ENCODE measurements around the gene CADM2.
A peak's percentile ranks its signal among the peaks of the same experiment; 100 is the strongest.
"Not testable (repeated sequence)": the region's sequence is repeated elsewhere in the genome, so short reads cannot be mapped to it uniquely, and the experiment has no call there.

CADM2 gene

DNA sequence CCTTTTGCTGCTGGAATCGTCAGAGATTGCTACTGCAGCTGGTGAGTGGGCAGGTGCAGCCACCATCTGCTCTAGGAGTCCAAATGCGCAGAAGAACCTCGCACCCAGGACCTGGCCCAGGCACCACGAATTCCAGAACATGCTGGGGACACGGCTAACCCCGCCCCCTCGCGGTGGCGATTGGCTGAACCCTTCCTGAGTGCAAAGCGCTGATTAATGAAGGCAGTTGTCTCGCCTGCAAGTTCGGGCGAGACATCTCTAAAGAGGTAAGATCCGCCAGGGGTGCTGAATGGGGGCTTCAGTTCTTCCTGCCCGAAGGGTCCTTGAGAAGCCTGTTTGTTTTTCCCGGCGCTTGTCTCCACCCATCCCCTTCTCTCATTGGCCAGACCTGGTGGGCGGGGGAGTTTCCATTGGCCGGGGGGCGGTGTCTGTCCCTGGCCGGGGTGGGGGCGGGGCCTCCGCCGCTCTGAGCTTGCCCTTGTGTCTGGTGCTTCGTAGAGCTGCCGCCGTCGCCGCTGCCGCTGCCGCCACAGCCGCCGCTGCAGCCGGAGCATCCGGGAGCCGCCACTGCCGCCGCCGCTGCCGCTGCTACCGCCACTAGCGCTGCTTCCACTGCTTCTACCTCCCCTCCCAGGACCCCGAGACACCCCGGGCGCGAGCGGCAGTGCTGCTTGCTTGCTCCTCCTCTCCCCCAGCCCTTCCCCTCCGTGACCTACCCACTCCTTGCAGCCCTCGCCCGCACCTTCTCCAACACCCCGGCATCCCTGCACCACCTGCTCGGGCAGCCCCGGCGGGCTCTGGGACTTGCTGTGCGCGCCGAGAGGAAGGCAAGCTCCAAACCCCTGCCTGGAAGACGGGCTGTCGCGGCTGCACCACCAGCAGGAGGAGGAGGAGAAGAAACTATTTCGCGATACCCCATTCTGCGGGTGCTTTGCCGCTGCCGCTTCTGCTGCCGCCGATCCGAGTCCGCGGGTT is at the start of gene CADM2:
Gene CADM2, plus strand, starts transcription at position 495 of the 975 bp plus-strand sequence.
- DNase-seq = peak; percentile 55

DNA sequence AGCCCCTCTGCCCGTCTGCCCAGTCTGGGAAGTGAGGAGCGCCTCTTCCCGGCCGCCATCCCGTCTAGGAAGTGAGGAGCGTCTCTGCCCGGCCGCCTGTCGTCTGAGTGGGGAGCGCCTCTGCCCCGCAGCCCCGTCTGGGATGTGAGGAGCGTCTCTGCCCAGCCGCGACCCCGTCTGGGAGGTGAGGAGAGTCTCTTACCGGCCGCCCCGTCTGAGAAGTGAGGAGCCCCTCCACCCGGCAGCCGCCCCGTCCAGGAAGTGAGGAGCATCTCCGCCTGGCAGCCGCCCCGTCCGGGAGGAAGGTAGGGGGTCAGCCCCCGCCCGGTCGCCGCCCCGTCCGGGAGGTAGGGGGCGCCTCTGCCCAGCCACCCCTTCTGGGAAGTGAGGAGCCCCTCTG is 40.2 kb upstream of the CADM2 start:
- not testable (repeated sequence) for DNase-seq

DNA sequence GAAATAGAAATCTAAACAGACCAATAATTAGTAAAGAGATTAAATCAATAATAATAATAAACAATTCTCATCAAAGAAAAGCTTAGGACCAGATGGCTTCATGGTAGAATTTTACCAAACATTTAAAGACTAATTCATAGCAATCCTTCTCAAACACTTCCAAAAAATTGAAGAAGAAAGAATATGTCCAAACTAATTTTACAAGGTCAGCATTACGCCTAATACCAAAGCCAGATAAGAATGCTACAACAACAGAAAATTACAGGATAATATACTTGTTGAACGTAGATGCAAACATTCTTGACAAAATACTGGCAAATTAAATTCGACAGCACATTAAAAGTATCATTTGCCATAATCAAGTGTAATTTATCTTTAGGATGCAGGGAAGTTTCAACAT is 36.1 kb upstream of the CADM2 start:
- no peak for DNase-seq

DNA sequence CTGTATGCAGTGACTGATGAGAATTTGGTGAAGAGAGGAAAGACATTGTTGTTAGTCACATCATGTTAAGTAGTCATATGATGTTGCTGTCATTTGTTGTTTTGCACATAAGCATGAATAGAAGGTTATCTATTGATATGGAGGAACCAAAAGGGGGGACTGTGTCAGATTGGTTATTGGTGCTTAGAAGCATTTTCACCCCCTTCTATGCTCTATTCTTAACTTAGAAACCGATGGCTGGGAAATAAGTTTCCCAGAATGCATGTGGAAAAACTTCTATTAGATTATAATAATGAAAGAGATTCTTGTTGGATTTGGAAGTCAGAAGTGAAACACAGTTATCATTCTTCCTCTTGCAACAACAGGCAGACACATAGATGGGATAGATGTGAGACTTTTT is 33.2 kb upstream of the CADM2 start:
- DNase-seq = no peak

DNA sequence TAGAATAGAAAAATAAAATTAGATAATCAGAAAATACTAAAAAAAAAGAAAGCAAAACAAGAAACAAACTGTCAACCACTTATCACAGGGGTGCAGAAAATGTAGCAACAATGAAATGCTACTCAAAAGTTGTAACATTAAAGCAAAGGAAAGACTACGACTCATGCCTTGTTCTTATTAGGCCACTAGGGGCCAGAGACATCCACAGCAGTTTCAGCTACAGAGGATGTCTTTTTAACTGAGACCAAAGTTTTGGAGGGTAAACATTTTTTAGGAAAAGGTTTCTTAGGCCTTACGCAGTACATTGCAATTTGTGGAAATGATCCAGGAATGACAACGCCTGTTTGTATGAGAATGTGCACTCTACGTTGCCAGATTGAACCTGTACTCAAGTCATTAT is 15.4 kb upstream of the CADM2 start:
- no peak for DNase-seq

DNA sequence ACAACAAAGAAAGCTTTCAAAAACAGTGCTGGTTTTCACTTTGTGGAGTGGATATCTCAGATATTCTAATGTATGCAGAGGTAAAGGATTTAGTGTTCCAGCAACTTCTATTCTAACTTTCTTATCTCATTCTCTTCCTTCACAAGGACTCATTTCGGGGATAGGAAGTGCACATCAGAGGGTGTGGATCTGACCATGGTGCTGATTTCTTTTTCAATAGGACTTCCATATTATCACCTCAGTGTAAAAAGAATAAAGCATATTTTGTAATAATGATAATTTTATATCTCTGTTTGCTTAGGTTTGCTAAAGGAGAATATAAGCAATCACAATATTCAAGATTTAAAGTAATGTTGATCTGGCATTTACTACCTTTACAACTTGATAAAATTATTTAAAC is 12.5 kb upstream of the CADM2 start:
- no peak for DNase-seq

DNA sequence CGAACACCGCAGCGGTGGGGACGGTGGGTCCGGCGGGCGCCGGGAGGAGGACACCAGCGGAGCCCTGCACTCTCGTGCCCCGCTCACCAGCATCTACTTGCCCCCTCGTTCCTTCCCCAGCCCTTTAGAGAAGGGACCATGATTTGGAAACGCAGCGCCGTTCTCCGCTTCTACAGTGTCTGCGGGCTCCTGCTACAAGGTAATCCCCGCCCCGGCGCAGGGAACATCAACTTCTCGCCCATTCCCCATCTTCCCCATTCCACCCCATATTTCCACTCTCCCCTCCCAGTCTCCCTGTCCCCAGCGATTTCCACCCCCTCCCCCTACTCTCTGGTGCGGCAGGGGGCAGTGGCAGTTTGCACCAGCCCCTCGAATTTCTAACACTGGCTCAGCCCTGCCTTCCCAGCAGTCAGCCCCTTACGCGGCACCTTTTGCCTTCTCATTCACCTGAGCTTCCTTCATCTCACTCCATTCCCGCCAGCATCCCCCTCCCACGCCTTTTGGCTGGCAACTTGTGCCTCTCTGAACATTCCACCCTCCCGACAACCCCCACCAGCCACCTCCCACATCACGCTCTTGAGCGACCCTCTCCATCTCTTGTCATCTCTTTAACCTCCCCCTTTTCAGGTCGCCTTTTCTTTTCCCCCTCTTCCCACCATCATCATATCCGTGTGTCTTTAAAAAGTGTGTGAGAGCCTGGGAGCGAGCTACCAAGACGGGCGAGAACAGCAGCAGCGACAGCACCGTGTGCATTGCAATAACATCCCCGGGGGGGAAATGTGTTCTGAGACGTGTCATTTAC is 882 bp downstream of the CADM2 start:
- DNase-seq = no peak

DNA sequence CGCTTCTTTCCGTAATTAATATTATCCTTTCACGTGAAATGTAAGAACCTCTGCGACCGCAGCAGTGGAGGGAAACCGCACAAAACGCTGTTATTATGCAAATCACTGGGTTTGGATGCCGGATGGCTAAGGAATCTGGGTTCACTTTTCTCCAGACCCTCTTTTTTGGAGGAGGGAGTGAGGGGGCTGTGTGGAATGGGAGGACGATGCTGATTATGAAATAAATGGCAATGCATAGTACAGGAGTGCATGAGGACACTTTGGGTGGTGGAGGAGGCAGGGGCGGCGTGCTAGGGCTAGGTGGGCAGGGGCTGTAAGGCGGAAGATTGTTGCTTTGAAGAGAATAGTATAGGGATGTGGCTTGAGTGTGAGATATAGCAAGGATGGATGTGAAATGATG is 1.8 kb downstream of the CADM2 start:
- no peak for DNase-seq

DNA sequence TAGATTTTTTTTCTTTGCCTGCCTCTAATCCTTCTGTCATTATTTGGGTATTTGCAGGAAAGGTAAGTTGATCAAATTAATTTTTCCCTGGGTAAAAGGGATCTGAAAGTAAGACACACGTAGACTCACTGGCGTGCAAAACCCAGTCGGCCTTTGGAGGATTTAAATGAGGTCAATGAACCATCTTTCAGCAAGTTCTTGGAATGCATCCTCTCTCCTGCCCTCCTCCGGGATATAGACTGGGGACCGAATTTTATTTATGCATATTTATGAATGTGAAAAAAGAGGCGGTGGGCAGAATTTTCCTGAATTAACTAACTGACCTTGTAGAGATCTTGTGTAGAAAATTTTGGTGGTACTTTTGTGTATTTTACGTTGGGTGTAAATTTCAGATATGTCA is 2.2 kb downstream of the CADM2 start:
- no peak for DNase-seq

DNA sequence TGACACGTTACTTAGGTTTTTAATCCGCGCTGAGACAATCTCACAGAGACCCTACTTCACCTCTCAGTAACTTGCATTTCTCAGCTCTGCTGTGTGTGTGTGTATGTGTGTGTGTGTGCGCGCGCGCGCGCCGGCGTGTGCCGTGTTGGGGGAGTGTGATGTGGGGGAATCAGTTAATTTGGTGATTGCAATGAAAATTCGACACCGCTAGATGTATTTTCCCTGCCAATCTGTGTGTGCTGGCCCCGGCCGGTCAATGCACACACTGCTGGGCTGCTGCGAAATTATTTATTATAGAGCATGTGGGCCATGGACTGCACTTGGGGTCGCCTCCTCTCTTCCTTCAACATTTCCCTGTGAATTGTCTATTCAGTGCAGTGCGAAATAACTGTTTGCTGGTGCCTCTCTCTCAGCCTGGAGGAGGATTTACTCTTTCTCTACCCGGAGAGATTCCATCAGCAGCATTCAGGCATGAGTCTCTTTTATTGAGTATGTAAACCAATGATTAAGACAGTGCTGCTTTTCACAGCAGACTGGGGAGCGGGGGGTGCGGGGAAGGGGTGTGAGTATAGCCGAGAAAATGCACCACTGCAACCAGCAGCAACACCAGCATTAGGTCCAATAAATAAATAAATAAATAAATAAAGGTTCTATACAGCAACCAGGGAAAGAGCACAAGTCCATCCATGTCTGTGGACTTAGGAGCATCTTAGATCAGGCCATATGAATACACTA is 2.9 kb downstream of the CADM2 start:
- no peak for DNase-seq

DNA sequence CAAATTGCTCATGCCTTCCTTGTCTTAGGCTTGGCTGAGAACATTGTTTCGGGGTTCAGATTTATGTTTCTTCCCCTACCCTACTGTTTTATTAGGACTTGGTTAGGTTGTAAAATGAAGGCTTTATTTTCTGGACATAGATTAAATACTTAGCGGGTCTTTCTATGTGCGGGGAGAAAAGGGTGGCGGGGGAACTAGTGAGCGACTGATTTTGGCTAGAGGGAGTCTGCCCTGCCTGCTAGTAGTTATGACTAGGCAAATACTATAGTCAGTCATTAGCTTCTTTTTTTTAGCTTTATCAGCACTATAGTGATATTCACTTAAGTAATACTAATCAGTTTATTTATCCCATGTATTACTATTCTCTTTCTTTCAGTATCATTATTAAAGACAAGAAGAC is 3.6 kb downstream of the CADM2 start:
- no peak for DNase-seq

DNA sequence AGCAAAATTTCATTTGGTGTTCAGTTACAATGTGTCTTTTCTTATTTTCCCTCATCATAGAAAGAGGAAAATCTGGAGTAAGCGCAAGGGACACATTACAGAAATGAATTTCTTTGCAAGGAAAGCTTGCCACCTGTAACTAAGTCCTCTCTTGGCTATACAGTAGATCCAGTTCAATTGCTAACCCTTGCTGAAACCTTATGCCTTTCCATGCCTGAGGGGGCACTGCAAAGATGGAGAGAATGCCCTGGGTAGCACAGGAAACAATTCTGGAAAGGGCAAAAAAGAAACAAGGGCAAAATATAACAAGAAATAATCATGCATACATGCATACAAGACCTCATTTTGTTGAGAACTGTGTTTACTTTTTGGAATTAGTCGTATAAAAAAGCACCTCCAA is 4.3 kb downstream of the CADM2 start:
- no peak for DNase-seq

DNA sequence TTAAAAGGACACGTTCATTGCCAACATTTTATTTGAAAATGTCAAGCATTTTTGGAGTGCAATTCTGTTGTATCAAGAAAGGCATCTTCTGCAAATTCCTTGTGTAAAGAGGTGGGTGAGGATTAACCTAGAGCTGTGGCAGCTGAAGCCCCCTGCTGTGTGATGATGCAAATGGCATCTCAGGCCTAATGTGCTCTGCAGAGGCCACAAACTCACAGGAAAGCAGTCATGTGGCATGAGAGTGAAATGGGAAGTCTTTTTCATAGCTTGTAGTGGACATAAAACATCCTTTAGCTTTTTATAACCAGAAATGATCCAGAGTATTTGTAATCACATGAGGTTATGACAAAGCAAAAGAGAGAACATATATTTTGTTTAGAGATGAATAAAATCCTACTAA is 6.4 kb downstream of the CADM2 start:
- no peak for DNase-seq

DNA sequence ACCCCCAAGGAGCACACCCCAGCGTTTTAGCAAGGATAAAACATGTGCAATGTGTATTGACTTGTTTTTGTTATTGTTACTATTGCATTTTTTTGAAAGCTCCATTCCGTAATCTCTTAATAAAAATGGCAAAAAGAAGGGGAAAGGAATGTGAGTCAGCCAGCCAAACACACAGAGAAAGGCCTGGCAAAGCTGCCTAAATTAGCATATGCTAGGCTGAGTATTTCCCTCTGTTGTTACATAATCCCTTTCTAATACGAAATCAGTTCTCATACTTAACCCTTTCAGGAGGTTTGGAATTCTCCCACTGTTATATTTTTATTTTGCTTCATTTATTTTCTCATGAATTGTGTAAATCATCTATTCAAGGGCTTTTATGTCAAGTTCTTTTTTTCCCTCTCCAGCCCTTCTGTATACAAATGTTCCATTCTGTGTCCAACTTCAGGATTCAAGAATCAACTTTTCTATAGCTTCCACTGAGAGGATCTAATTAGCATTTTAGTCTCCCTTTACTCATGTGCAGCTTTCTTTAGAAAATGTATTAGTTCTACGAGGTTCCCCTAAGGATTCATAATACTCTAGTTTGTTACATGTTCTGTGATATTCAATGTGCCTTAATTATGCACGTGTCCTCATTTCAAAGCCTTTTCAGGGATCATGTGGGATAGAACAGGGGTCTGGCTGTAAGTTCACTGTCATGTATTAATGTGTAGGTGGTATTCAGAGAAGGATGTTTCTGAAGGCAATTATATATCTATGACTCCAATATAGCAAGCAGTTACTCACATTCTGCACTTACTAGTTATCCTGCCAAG is 9.2 kb downstream of the CADM2 start:
- no peak for DNase-seq

DNA sequence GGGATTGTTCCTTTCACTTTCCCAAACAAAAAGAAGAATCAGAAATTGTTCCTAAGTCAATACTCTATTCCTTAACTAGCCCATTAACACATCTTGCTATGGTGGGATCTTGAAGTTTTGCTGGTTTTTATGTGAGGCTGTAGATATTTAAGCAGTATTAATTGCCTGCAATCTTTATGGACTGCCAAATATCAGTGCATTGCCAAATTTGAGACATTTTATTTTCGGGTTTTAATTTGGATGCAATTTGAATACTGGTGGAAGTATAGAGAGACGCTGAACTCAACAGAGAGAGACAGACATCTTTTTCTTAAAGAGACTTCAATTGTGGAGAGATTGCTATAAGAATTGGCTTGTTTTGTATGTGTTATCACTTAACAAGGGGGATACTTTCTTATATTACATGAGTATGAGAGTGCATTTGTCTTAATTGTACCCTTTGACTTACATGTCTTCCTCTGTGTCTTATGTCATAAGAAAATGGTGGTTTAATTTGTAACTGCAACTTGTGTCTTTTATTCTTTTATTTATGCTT is 10.0 kb downstream of the CADM2 start:
- no peak for DNase-seq

DNA sequence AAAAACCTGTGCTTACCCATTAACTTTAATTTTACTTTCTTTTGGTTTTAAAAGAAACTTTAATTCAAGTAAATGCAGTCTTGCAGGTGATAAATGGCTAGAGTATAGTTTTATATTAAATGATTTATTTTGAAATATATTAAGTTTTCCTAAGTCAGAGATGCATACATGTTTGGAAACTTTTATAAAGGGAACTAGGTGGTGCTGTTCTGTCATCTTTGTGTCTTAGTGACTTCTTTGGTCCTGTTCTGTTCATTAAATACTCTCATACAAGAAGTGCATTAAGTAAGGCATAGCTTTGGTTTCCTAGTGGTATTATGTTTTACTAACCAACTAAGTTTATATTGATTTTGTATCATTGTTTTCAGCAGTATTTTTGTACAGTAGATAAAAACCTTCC is 15.6 kb downstream of the CADM2 start:
- no peak for DNase-seq

DNA sequence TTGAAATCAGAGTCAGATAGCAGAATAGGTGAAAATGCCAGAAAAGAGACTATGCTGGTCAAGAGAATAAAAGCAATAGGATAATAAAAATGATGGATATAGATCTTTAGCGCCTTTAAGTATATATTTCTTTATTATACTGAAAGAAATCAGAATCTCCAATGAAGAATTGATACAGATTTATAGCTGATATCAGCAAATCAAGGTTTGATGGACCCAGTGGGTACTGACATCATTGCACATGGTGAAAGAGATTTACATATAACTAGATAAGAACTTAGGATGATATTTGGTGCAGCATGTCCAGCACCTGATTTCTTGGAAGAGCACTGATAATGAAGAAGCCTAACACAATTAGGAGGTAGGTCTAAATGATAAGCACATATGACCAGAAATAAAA is 18.2 kb downstream of the CADM2 start:
- DNase-seq = no peak

DNA sequence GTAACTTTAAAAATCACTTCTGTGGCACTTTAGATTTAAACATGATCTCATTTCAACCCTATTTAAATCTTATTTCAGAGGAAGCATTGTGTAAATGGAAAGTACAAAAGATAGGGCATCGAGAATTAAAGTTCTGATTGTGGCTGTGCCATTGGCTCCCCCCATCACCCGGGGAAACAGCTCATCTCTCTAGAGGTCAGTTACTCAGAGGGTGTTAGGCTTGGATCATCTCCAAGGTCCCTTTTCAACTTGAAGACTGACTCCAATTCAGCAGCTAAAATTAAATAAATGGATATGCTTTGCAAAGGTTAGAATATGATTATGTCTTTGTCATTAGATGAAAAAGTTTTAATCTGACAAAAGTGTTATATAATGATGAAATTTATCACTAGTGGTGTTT is 20.1 kb downstream of the CADM2 start:
- no peak for DNase-seq

DNA sequence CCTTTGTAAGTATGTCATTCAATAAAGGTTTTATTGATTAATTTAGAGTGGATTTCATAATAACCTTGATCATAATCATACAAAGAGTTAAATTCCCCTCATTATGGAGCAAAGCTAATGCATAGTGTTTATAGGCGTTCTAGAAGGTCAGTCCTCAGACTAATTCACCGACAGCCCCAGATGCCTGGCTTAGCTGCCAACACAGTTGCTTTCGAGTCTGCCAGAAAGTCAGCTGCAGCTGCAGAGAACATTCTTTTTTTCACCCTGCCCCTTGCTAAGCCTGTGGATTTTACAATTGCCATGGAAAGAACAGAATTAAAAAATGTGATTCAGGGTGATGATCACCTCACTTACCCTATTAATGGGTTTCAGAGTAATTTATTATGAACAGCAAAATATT is 21.2 kb downstream of the CADM2 start:
- DNase-seq = no peak

DNA sequence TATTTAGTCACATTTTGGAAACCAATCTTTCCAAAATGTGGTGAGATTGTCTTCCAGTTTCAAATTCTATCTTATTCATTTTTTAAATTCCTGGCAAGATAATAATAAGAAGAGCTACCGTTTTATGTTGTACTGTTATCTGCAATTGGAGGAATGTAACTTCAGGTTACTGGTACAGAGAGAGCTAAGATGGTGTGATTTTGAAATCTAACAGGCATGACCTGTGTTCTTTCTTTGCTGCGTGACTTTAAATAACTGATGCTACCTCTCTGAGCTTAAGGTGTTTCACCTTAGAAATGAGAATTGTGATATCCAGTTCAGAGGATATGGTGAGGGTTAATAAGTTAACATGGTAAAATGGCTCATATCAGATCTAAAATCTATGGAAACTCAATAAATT is 21.7 kb downstream of the CADM2 start:
- no peak for DNase-seq

DNA sequence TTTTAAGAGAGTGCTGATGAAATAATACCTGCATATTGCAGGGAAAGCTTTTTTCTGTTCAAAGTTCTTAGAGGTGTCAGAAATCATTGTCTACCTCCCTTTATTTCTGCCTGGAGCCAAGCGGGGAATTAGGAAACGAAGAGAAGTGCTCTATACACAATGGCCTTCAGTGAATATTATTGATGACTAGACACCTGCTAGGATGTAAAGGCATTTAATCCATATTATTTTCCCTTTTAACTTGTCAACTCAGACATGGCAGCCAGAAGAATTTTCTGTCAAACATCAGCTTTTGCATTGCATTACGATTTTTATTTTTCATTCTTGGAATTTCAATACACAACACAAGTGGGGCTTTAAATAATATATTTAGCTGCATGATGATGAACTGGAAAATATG is 24.7 kb downstream of the CADM2 start:
- DNase-seq = no peak

DNA sequence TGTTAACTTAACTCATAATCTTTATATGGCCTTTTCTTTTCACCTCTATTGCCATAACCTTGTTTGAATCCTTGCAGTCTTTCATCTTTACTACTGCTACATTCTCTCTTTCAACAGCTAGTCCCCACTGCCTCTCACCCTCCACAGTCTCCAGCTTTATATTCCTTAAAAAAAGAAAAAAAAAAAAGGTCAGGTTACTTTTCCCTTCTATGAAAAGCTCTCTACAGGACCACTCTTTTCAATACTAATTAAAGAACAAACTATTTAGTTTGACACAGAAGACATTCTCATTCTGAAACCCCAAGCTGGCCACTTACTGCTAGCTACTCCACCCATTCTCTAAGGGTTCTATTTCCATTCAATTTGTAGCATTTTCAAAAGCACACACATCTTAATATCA is 25.6 kb downstream of the CADM2 start:
- DNase-seq = no peak
